ENCODE measurements around the gene SLIT3.

- TF ChIP-seq IRF2 (CRISPR knock-in tag; IDR thresholded peaks at IDR 0.05), result no peak
- no peak for TF ChIP-seq CTCF (IDR thresholded peaks at IDR 0.05 in 2 of 3, conservative IDR thresholded peaks at IDR 0.05 in 1 of 3; ENCODE audit: insufficient read depth in 2 of 3, low read depth in 1 of 3, low read length in 3 of 3)
- no peak for TF ChIP-seq ZC3H4 (CRISPR knock-in tag; IDR thresholded peaks at IDR 0.05; ENCODE audit: borderline replicate concordance)
- no peak for TF ChIP-seq NKRF (IDR thresholded peaks at IDR 0.05; ENCODE audit: borderline replicate concordance)
- TF ChIP-seq ELF1 (tag; IDR thresholded peaks at IDR 0.05), result no peak
- TF ChIP-seq POLR2A (conservative IDR thresholded peaks at IDR 0.05), result no peak
- TF ChIP-seq MECOM (CRISPR knock-in tag; IDR thresholded peaks at IDR 0.05), result no peak
- TF ChIP-seq ELK3 (CRISPR knock-in tag; IDR thresholded peaks at IDR 0.05), result no peak
- no peak for TF ChIP-seq MXI1 (IDR thresholded peaks at IDR 0.05; ENCODE audit: low read depth, low read length)
- no peak for TF ChIP-seq TAF1 (IDR thresholded peaks at IDR 0.05; ENCODE audit: control insufficient read depth, extremely low read depth, insufficient read depth, low read length, severe bottlenecking)
- TF ChIP-seq EZH2 (IDR thresholded peaks at IDR 0.05; ENCODE audit: borderline replicate concordance, low read depth, low read length), result no peak
- no peak for TF ChIP-seq EGR1 (conservative IDR thresholded peaks at IDR 0.05)
Observed at GRCh38 chr5:168847511-168848073, 453.3 kb downstream of the SLIT3 start.
